HEK293 (cell line): ENCODE measurements around the gene SLC12A4.

ENCODE experiments used
- CTCF ChIP-seq: fragments of 450-650 bp; formaldehyde crosslinking; IDR thresholded peaks from 2 replicates; pipeline ENCODE4 v1.5.1; 2016; ENCODE audit warnings: missing biosample characterization, missing genetic modification characterization
- PRDM4 ChIP-seq: fragments of 450-650 bp; formaldehyde crosslinking; IDR thresholded peaks from 2 replicates; pipeline ENCODE4 v1.5.1; 2017; ENCODE audit warnings: missing biosample characterization, missing genetic modification characterization
- ZBTB44 ChIP-seq: fragments of 450-650 bp; IDR thresholded peaks from 2 replicates; pipeline ENCODE4 v1.5.1; 2018; ENCODE audit warnings: missing biosample characterization, mild to moderate bottlenecking, missing genetic modification characterization
- ZNF133 ChIP-seq: fragments of 450-650 bp; formaldehyde crosslinking; IDR thresholded peaks from 2 replicates; pipeline ENCODE4 v1.5.1; 2016; ENCODE audit warnings: missing biosample characterization, missing genetic modification characterization
- ZNF221 ChIP-seq: fragments of 450-650 bp; formaldehyde crosslinking; IDR thresholded peaks from 2 replicates; pipeline ENCODE4 v1.5.1; 2017; ENCODE audit warnings: missing biosample characterization, missing genetic modification characterization, borderline replicate concordance
- ZNF354C ChIP-seq: fragments of 450-650 bp; formaldehyde crosslinking; IDR thresholded peaks from 2 replicates; pipeline ENCODE4 v1.5.1; 2016; ENCODE audit warnings: missing biosample characterization, missing genetic modification characterization, low read depth, borderline replicate concordance
- ZNF416 ChIP-seq: fragments of 450-650 bp; formaldehyde crosslinking; IDR thresholded peaks from 2 replicates; pipeline ENCODE4 v1.5.1; 2016; ENCODE audit warnings: missing biosample characterization, missing genetic modification characterization
- ZNF501 ChIP-seq: fragments of 450-650 bp; formaldehyde crosslinking; IDR thresholded peaks from 2 replicates; pipeline ENCODE4 v1.5.1; 2016; ENCODE audit warnings: missing biosample characterization, missing genetic modification characterization
- ZNF621 ChIP-seq: fragments of 450-650 bp; formaldehyde crosslinking; IDR thresholded peaks from 2 replicates; pipeline ENCODE4 v1.5.1; 2017; ENCODE audit warnings: missing biosample characterization, missing genetic modification characterization
- ZNF776 ChIP-seq: fragments of 450-650 bp; formaldehyde crosslinking; IDR thresholded peaks from 2 replicates; pipeline ENCODE4 v1.5.0; 2017; ENCODE audit warnings: missing biosample characterization, missing genetic modification characterization, borderline replicate concordance
- ZNF785 ChIP-seq: fragments of 450-650 bp; formaldehyde crosslinking; IDR thresholded peaks from 2 replicates; pipeline ENCODE4 v1.5.1; 2016; ENCODE audit warnings: missing biosample characterization, missing genetic modification characterization
- ZNF830 ChIP-seq: fragments of 450-650 bp; IDR thresholded peaks from 2 replicates; pipeline ENCODE4 v1.5.0; 2018; ENCODE audit warnings: missing biosample characterization, missing genetic modification characterization, low read depth, mild to moderate bottlenecking, moderate library complexity

GRCh38 chr16:67946128-67946569 lies 22.3 kb downstream of the SLC12A4 start:
- TF ChIP-seq ZNF416 (tag by site-specific recombination) (no peak), ZNF785 (tag by site-specific recombination) (no peak), ZNF221 (no peak), ZBTB44 (tag by site-specific recombination) (no peak), PRDM4 (tag by site-specific recombination) (no peak), ZNF776 (tag by site-specific recombination) (no peak), CTCF (no peak), ZNF133 (tag by site-specific recombination) (peak; percentile 79), ZNF830 (tag by site-specific recombination) (no peak), ZNF354C (tag by site-specific recombination) (no peak), ZNF621 (tag by site-specific recombination) (no peak), ZNF501 (tag by site-specific recombination) (no peak)
